ENCODE measurements around the gene TRERF1.

TRERF1 gene

GRCh38 chr6:42184475-42184874 lies 267.3 kb downstream of the TRERF1 start:
- H3K27me3 ChIP-seq (ENCODE audit: low read length) = no peaks in the 10 kb centered on the region
- H3K9ac ChIP-seq (ENCODE audit: low read length) = no peak overlapping the region
- no peaks in the 10 kb centered on the region for H3K9me2 ChIP-seq (replicated peaks; ENCODE audit: insufficient read depth, low read length)
- H4K20me1 ChIP-seq (ENCODE audit: low read depth, low read length) = no peaks in the 10 kb centered on the region
- H3F3A ChIP-seq (ENCODE audit: insufficient read depth) = no peaks in the 10 kb centered on the region
- no peak overlapping the region for H3K4me2 ChIP-seq (ENCODE audit: low read depth, low read length, poor library complexity, severe bottlenecking)
- no peak overlapping the region for H3K27ac ChIP-seq (ENCODE audit: low read depth, low read length)
- TF ChIP-seq, protein P1, sequence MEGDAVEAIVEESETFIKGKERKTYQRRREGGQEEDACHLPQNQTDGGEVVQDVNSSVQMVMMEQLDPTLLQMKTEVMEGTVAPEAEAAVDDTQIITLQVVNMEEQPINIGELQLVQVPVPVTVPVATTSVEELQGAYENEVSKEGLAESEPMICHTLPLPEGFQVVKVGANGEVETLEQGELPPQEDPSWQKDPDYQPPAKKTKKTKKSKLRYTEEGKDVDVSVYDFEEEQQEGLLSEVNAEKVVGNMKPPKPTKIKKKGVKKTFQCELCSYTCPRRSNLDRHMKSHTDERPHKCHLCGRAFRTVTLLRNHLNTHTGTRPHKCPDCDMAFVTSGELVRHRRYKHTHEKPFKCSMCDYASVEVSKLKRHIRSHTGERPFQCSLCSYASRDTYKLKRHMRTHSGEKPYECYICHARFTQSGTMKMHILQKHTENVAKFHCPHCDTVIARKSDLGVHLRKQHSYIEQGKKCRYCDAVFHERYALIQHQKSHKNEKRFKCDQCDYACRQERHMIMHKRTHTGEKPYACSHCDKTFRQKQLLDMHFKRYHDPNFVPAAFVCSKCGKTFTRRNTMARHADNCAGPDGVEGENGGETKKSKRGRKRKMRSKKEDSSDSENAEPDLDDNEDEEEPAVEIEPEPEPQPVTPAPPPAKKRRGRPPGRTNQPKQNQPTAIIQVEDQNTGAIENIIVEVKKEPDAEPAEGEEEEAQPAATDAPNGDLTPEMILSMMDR (IDR thresholded peaks at IDR 0.05; ENCODE audit: insufficient read depth, low read length, poor library complexity, severe bottlenecking) = no peak
- no peak for TF ChIP-seq EZH2phosphoT487 (conservative IDR thresholded peaks at IDR 0.05; ENCODE audit: low read length)
- H3K4me3 ChIP-seq (ENCODE audit: insufficient read depth, low read length, poor library complexity, severe bottlenecking) = no peak overlapping the region
- no peak overlapping the region for H2AFZ ChIP-seq (ENCODE audit: low read depth, low read length, severe bottlenecking)
- H3K9me3 ChIP-seq (ENCODE audit: insufficient read depth, low read length) = no peaks in the 10 kb centered on the region
- no peaks in the 10 kb centered on the region for H3K36me3 ChIP-seq (ENCODE audit: low read length)
- H3K79me2 ChIP-seq (ENCODE audit: insufficient read depth, low read length) = no peaks in the 10 kb centered on the region

GRCh38 chr6:42182101-42182500 lies 269.6 kb downstream of the TRERF1 start:
- H3K27ac ChIP-seq (ENCODE audit: low read depth, low read length) = no peak overlapping the region
- H3F3A ChIP-seq (ENCODE audit: insufficient read depth) = no peaks in the 10 kb centered on the region
- no peak overlapping the region for H3K4me2 ChIP-seq (ENCODE audit: low read depth, low read length, poor library complexity, severe bottlenecking)
- H3K9ac ChIP-seq (ENCODE audit: low read length) = no peak overlapping the region
- H3K36me3 ChIP-seq (ENCODE audit: low read length) = no peaks in the 10 kb centered on the region
- H3K27me3 ChIP-seq (ENCODE audit: low read length) = no peaks in the 10 kb centered on the region
- no peaks in the 10 kb centered on the region for H3K79me2 ChIP-seq (ENCODE audit: insufficient read depth, low read length)
- H3K9me3 ChIP-seq (ENCODE audit: insufficient read depth, low read length) = no peaks in the 10 kb centered on the region
- H2AFZ ChIP-seq (ENCODE audit: low read depth, low read length, severe bottlenecking) = no peak overlapping the region
- no peak for TF ChIP-seq EZH2phosphoT487 (conservative IDR thresholded peaks at IDR 0.05; ENCODE audit: low read length)
- TF ChIP-seq, protein P1 (IDR thresholded peaks at IDR 0.05; ENCODE audit: insufficient read depth, low read length, poor library complexity, severe bottlenecking) = no peak
- H3K9me2 ChIP-seq (replicated peaks; ENCODE audit: insufficient read depth, low read length) = no peaks in the 10 kb centered on the region
- H4K20me1 ChIP-seq (ENCODE audit: low read depth, low read length) = no peaks in the 10 kb centered on the region
- H3K4me3 ChIP-seq (ENCODE audit: insufficient read depth, low read length, poor library complexity, severe bottlenecking) = no peak overlapping the region

DNA sequence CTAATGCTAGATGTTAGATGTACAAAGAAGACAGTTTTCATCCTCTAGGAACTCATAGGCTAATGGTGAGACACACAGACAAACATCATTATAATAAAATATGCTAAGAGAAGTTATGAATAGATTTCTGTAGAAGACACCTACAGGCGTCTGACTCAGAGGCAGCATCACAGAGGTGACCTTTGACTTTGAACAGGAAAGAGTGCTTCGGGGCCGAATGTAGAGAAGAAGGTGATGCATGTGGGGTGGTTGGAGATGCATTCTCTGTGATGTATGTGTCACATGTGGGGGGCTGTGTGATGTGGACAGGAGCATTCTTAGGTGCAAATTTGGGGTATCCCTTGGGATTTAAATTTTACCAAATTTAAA lies 271.8 kb downstream of the TRERF1 start:
- H3K9me3 ChIP-seq (ENCODE audit: insufficient read depth, low read length) = no peaks in the 10 kb centered on the region
- H3K9me2 ChIP-seq (replicated peaks; ENCODE audit: insufficient read depth, low read length) = no peaks in the 10 kb centered on the region
- H3K36me3 ChIP-seq (ENCODE audit: low read length) = no peaks in the 10 kb centered on the region
- H3K9ac ChIP-seq (ENCODE audit: low read length) = no peak overlapping the region
- no peaks in the 10 kb centered on the region for H4K20me1 ChIP-seq (ENCODE audit: low read depth, low read length)
- no peak overlapping the region for H3K27ac ChIP-seq (ENCODE audit: low read depth, low read length)
- no peak overlapping the region for H3K4me3 ChIP-seq (ENCODE audit: insufficient read depth, low read length, poor library complexity, severe bottlenecking)
- no peak overlapping the region for H3K4me2 ChIP-seq (ENCODE audit: low read depth, low read length, poor library complexity, severe bottlenecking)
- H3F3A ChIP-seq (ENCODE audit: insufficient read depth) = no peaks in the 10 kb centered on the region
- no peaks in the 10 kb centered on the region for H3K27me3 ChIP-seq (ENCODE audit: low read length)
- H3K79me2 ChIP-seq (ENCODE audit: insufficient read depth, low read length) = no peaks in the 10 kb centered on the region
- no peak overlapping the region for H2AFZ ChIP-seq (ENCODE audit: low read depth, low read length, severe bottlenecking)
- no peak for TF ChIP-seq EZH2phosphoT487 (conservative IDR thresholded peaks at IDR 0.05; ENCODE audit: low read length)
- TF ChIP-seq, protein P1 (IDR thresholded peaks at IDR 0.05; ENCODE audit: insufficient read depth, low read length, poor library complexity, severe bottlenecking) = no peak
